Measurements from ENCODE around the gene GPC6.

- TF ChIP-seq, protein P1, sequence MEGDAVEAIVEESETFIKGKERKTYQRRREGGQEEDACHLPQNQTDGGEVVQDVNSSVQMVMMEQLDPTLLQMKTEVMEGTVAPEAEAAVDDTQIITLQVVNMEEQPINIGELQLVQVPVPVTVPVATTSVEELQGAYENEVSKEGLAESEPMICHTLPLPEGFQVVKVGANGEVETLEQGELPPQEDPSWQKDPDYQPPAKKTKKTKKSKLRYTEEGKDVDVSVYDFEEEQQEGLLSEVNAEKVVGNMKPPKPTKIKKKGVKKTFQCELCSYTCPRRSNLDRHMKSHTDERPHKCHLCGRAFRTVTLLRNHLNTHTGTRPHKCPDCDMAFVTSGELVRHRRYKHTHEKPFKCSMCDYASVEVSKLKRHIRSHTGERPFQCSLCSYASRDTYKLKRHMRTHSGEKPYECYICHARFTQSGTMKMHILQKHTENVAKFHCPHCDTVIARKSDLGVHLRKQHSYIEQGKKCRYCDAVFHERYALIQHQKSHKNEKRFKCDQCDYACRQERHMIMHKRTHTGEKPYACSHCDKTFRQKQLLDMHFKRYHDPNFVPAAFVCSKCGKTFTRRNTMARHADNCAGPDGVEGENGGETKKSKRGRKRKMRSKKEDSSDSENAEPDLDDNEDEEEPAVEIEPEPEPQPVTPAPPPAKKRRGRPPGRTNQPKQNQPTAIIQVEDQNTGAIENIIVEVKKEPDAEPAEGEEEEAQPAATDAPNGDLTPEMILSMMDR (optimal IDR thresholded peaks at IDR 0.05 in 1 of 3, IDR thresholded peaks at IDR 0.05 in 1 of 3, conservative IDR thresholded peaks at IDR 0.05 in 1 of 3; ENCODE audit: extremely low read depth in 1 of 3, insufficient read depth in 2 of 3, low read length in 3 of 3), result no peak
- TF ChIP-seq EZH2 (IDR thresholded peaks at IDR 0.05; ENCODE audit: low read length), result no peak
Observed at GRCh38 chr13:93325303-93326233, 99.0 kb downstream of the GPC6 start.

Data from keratinocyte (primary cell).